ENCODE data around the gene MTMR12.

The MTMR12 gene

DNA sequence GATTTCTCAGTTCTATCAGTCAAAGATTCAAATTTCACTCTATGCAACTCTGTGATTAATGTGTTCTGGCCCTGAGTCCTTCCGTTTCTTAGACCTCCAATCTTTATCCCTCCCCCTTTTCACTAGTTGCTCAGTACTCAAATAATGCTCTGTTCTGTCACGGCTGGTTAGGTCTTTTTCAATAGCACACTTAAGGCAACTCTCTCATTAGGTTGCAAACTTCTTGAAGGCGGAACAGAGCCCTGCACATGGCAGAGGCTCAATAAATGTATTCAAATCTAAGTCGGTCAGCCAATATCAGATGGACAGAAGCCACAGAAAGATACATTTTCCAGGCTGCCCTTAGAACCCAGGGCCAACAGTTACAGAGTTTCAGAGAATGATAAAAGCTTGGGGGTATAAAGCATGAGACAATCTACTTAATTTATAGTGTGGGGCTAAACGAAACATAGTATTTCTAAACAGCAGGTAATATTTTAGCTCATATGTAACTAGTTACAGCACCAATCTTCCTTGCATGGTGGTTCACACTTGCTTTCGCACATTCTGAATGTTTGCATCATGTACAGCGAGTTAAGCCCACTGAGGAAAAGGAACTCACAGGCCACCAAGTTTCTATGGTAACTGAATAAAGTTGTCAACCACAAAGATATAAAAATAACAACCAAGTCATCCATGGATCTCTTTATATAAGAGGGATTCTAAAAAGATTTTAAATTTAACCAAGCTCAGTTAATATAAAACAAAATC, 71.5 kb downstream of the MTMR12 start:
- H3K27me3 ChIP-seq (ENCODE audit: control insufficient read depth in 1 of 2, insufficient read depth in 2 of 2, low read length in 2 of 2): no peaks in the 10 kb centered on the region
- no peak overlapping the region for H3K27ac ChIP-seq (ENCODE audit: low read depth, low read length)
- peaks cover 41 to 59% of the 10 kb centered on the region in 2 donors for H3K36me3 ChIP-seq (ENCODE audit: control insufficient read depth in 1 of 2, insufficient read depth in 2 of 2, low read length in 2 of 2)
- H3K9ac ChIP-seq (ENCODE audit: low read depth in 1 of 2, low read length in 2 of 2): no peak overlapping the region
- no peaks in the 10 kb centered on the region for H3K9me3 ChIP-seq (ENCODE audit: control insufficient read depth in 1 of 2, low read length in 2 of 2)
- no peak overlapping the region for H3K4me3 ChIP-seq (ENCODE audit: low read depth in 1 of 2, low read length in 2 of 2)
- no peaks in the 10 kb centered on the region for H3K4me1 ChIP-seq (ENCODE audit: control insufficient read depth in 1 of 2, insufficient read depth in 2 of 2, low read length in 2 of 2)

DNA sequence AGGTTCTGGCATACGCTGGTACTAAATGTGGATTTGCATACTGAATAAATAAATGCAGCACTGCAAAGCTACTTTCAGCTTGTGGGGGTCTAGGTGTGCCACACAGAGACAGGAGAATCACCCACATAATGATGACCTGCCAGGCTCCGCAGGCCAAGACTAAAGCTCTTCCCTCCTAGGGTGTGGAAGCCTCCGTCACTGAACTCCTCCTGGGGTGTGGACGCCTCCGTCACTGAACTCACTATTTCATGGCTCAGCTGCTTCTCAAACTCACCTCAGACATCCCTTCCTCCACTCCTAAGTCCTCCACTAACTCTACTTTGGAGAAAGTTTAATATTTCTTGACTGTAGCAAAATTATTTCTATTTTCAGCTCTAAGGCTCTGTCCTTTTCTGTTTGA, 73.4 kb downstream of the MTMR12 start:
- no peak overlapping the region for H3K9ac ChIP-seq (ENCODE audit: low read depth in 1 of 2, low read length in 2 of 2)
- H3K27ac ChIP-seq (ENCODE audit: low read depth, low read length): no peak overlapping the region
- peaks cover 45 to 66% of the 10 kb centered on the region in 2 donors for H3K36me3 ChIP-seq (ENCODE audit: control insufficient read depth in 1 of 2, insufficient read depth in 2 of 2, low read length in 2 of 2)
- no peaks in the 10 kb centered on the region for H3K27me3 ChIP-seq (ENCODE audit: control insufficient read depth in 1 of 2, insufficient read depth in 2 of 2, low read length in 2 of 2)
- H3K9me3 ChIP-seq (ENCODE audit: control insufficient read depth in 1 of 2, low read length in 2 of 2): no peaks in the 10 kb centered on the region
- H3K4me1 ChIP-seq (ENCODE audit: control insufficient read depth in 1 of 2, insufficient read depth in 2 of 2, low read length in 2 of 2): no peaks in the 10 kb centered on the region
- H3K4me3 ChIP-seq (ENCODE audit: low read depth in 1 of 2, low read length in 2 of 2): no peak overlapping the region

- H3K27ac ChIP-seq (ENCODE audit: low read depth, low read length): no peak overlapping the region
- H3K4me3 ChIP-seq (ENCODE audit: low read depth in 1 of 2, low read length in 2 of 2): no peak overlapping the region
- H3K4me1 ChIP-seq (ENCODE audit: control insufficient read depth in 1 of 2, insufficient read depth in 2 of 2, low read length in 2 of 2): peaks cover 6 to 7% of the 10 kb centered on the region in 2 donors
- H3K36me3 ChIP-seq (ENCODE audit: control insufficient read depth in 1 of 2, insufficient read depth in 2 of 2, low read length in 2 of 2): peaks cover 22 to 57% of the 10 kb centered on the region in 2 donors
- H3K9ac ChIP-seq (ENCODE audit: low read depth in 1 of 2, low read length in 2 of 2): no peak overlapping the region
- no peaks in the 10 kb centered on the region for H3K9me3 ChIP-seq (ENCODE audit: control insufficient read depth in 1 of 2, low read length in 2 of 2)
- H3K27me3 ChIP-seq (ENCODE audit: control insufficient read depth in 1 of 2, insufficient read depth in 2 of 2, low read length in 2 of 2): no peaks in the 10 kb centered on the region
These were observed 78.9 kb downstream of the MTMR12 start for GRCh38 chr5:32233696-32234447.

DNA sequence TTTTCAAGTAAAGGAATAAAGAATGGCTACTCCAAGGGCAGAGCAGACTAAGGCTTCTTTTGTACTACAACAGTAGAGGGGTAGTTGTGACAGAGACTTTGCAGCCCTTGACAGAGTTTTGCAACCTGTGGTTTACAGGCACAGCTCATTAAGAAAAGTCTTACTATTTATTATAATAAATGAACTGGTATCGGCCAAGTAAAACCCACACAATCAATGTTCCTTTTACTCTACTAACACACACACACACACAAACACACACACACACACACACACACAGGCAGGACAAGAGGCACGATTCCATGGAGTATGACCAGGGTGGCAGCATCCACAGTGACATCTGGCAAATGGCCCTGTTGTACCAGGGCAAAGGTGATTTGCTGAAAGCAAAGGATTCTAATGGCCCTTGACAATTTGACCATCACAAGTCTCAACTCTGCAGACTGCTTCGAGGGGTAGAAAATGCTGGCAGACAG, 79.5 kb downstream of the MTMR12 start:
- Histone ChIP-seq H3K4me3 (ENCODE audit: low read depth in 1 of 2, low read length in 2 of 2) (no peak overlapping the region), H3K9me3 (ENCODE audit: control insufficient read depth in 1 of 2, low read length in 2 of 2) (no peaks in the 10 kb centered on the region), H3K36me3 (ENCODE audit: control insufficient read depth in 1 of 2, insufficient read depth in 2 of 2, low read length in 2 of 2) (peaks cover 19 to 58% of the 10 kb centered on the region in 2 donors), H3K27me3 (ENCODE audit: control insufficient read depth in 1 of 2, insufficient read depth in 2 of 2, low read length in 2 of 2) (no peaks in the 10 kb centered on the region), H3K9ac (ENCODE audit: low read depth in 1 of 2, low read length in 2 of 2) (no peak overlapping the region), H3K27ac (ENCODE audit: low read depth, low read length) (no peak overlapping the region), H3K4me1 (ENCODE audit: control insufficient read depth in 1 of 2, insufficient read depth in 2 of 2, low read length in 2 of 2) (peaks cover 6 to 7% of the 10 kb centered on the region in 2 donors)

DNA sequence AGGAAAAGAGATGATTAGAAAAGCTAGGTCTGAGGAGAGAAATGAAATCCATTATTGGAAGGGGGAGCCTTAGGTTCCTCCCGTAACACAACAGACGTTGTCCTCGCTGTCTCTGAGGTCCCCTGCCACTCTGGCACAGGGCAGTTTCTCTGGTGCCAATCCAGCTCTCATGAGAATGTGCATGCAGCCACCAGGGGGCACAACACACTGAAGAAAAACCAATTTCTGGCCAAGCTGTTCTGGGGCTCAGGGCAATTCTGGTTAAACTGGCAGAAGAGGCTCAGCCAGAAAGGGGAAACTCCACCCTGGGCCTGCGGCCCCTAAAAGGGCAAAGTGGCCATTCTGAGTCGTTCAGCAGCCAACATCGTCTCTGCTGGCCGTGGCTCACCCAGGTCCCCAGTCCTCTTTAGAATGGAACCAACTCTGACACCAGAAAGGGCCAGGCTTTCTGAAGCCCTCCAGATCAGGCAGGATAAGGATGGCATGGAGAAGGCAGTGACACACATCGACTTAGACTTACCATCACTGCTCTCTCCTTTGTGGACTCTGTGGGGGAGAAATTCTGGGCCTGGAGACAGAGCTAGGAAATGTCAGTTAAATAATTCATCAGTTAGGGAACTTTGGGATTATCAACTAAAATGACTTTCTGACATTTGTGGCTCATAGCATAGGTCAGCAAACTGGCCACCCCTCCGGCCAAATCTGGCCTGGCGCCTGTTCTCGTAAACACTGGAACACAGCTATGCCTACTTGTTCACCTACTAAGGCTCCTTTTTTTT, 80.1 kb downstream of the MTMR12 start:
- H3K9ac ChIP-seq (ENCODE audit: low read depth in 1 of 2, low read length in 2 of 2): no peak overlapping the region
- no peak overlapping the region for H3K27ac ChIP-seq (ENCODE audit: low read depth, low read length)
- no peaks in the 10 kb centered on the region for H3K9me3 ChIP-seq (ENCODE audit: control insufficient read depth in 1 of 2, low read length in 2 of 2)
- H3K27me3 ChIP-seq (ENCODE audit: control insufficient read depth in 1 of 2, insufficient read depth in 2 of 2, low read length in 2 of 2): no peaks in the 10 kb centered on the region
- H3K4me1 ChIP-seq (ENCODE audit: control insufficient read depth in 1 of 2, insufficient read depth in 2 of 2, low read length in 2 of 2): peaks cover 6 to 7% of the 10 kb centered on the region in 2 donors
- no peak overlapping the region for H3K4me3 ChIP-seq (ENCODE audit: low read depth in 1 of 2, low read length in 2 of 2)
- H3K36me3 ChIP-seq (ENCODE audit: control insufficient read depth in 1 of 2, insufficient read depth in 2 of 2, low read length in 2 of 2): peaks cover 19 to 58% of the 10 kb centered on the region in 2 donors

DNA sequence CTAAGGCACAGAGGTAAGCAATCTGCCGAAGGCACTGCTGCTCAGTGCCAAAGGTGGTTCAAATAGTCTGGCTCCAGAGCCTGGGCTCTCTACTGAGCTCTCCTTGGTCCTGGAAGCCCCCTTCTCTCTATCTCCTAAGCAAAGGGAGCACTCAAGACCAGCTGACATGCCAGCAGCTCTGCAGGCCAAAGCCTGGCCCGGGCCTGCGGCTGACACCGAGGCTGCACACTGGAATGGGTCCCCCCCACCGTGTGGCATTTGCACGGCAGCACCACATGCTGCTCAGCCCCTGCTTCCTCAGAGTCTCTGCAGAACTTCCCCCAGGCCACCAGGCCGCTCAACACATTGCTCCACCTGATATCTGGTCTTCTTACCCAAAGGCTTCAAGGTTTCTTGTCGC, 80.8 kb downstream of the MTMR12 start:
- peaks cover 6 to 7% of the 10 kb centered on the region in 2 donors for H3K4me1 ChIP-seq (ENCODE audit: control insufficient read depth in 1 of 2, insufficient read depth in 2 of 2, low read length in 2 of 2)
- no peak overlapping the region for H3K4me3 ChIP-seq (ENCODE audit: low read depth in 1 of 2, low read length in 2 of 2)
- no peak overlapping the region for H3K27ac ChIP-seq (ENCODE audit: low read depth, low read length)
- peaks cover 17 to 54% of the 10 kb centered on the region in 2 donors for H3K36me3 ChIP-seq (ENCODE audit: control insufficient read depth in 1 of 2, insufficient read depth in 2 of 2, low read length in 2 of 2)
- H3K27me3 ChIP-seq (ENCODE audit: control insufficient read depth in 1 of 2, insufficient read depth in 2 of 2, low read length in 2 of 2): no peaks in the 10 kb centered on the region
- H3K9ac ChIP-seq (ENCODE audit: low read depth in 1 of 2, low read length in 2 of 2): no peak overlapping the region
- no peaks in the 10 kb centered on the region for H3K9me3 ChIP-seq (ENCODE audit: control insufficient read depth in 1 of 2, low read length in 2 of 2)

DNA sequence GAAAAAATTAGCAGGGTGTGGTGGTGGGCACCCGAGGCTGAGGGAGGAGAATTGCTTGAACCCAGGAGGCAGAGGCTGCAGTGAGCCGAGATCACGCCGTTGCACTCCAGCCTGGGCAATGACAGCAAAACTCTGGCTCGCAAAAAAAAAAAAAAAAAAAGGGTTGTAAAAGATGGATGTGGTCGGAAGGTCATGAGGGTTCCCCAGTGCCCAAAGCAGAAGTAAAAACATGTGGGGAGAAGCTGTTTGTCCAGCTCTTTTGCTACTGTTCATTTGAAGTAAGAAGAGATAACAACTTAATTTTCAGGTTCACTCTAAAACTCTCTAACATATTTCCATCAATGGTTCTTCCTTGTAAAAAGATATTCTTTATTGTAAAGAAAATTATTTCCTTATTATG, 81.5 kb downstream of the MTMR12 start:
- H3K4me1 ChIP-seq (ENCODE audit: control insufficient read depth in 1 of 2, insufficient read depth in 2 of 2, low read length in 2 of 2): peaks cover 6 to 7% of the 10 kb centered on the region in 2 donors
- no peaks in the 10 kb centered on the region for H3K27me3 ChIP-seq (ENCODE audit: control insufficient read depth in 1 of 2, insufficient read depth in 2 of 2, low read length in 2 of 2)
- no peak overlapping the region for H3K4me3 ChIP-seq (ENCODE audit: low read depth in 1 of 2, low read length in 2 of 2)
- H3K9me3 ChIP-seq (ENCODE audit: control insufficient read depth in 1 of 2, low read length in 2 of 2): no peaks in the 10 kb centered on the region
- H3K36me3 ChIP-seq (ENCODE audit: control insufficient read depth in 1 of 2, insufficient read depth in 2 of 2, low read length in 2 of 2): peaks cover 14 to 50% of the 10 kb centered on the region in 2 donors
- no peak overlapping the region for H3K9ac ChIP-seq (ENCODE audit: low read depth in 1 of 2, low read length in 2 of 2)
- no peak overlapping the region for H3K27ac ChIP-seq (ENCODE audit: low read depth, low read length)

DNA sequence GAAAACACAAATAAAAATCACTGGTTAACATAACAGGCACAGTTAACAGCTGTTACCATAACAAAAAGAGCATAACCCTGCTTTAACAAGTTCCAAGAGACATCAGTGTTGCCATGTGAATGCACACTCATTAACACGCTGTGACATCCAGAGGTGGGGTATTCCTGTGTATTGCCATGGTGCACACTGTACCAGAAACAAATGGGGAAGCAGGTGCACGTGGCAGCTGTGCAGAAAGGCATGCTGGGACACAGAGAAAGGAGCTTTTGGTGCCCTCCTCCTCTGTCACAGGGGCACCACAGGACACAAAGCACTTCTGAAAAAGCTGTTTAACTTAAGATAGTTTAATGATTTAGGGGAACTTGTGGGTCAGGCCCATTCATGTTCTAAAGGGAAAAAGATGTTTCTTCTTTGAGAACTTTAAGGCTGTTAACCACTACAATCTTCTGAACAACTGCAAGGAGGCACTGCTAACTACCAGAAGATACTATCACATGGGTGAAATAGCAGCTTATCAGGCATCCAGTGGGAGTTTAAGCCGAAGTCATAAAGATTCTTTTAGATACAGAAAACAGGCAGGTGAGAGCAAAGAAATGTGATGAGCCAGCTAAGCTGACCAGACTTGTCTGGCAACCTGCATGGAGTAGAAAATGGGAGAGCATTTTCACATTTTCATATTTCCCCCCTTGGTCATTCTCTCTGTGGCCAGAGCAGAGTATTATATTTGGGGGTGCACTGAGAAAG, 82.2 kb downstream of the MTMR12 start:
- no peak overlapping the region for H3K27ac ChIP-seq (ENCODE audit: low read depth, low read length)

GRCh38 chr5:32229586-32229985, 83.2 kb downstream of the MTMR12 start:
- Histone ChIP-seq H3K36me3 (ENCODE audit: control insufficient read depth in 1 of 2, insufficient read depth in 2 of 2, low read length in 2 of 2) (peaks cover 11 to 36% of the 10 kb centered on the region in 2 donors), H3K4me1 (ENCODE audit: control insufficient read depth in 1 of 2, insufficient read depth in 2 of 2, low read length in 2 of 2) (peaks cover 6 to 7% of the 10 kb centered on the region in 2 donors), H3K9ac (ENCODE audit: low read depth in 1 of 2, low read length in 2 of 2) (no peak overlapping the region), H3K27ac (ENCODE audit: low read depth, low read length) (no peak overlapping the region), H3K4me3 (ENCODE audit: low read depth in 1 of 2, low read length in 2 of 2) (no peak overlapping the region), H3K9me3 (ENCODE audit: control insufficient read depth in 1 of 2, low read length in 2 of 2) (no peaks in the 10 kb centered on the region), H3K27me3 (ENCODE audit: control insufficient read depth in 1 of 2, insufficient read depth in 2 of 2, low read length in 2 of 2) (no peaks in the 10 kb centered on the region)

More for the DNA sequence above, 82.2 kb downstream of the MTMR12 start:
- H3K9me3 ChIP-seq (ENCODE audit: control insufficient read depth in 1 of 2, low read length in 2 of 2): no peaks in the 10 kb centered on the region
- H3K9ac ChIP-seq (ENCODE audit: low read depth in 1 of 2, low read length in 2 of 2): no peak overlapping the region
- no peak overlapping the region for H3K4me3 ChIP-seq (ENCODE audit: low read depth in 1 of 2, low read length in 2 of 2)
- H3K4me1 ChIP-seq (ENCODE audit: control insufficient read depth in 1 of 2, insufficient read depth in 2 of 2, low read length in 2 of 2): peaks cover 6 to 7% of the 10 kb centered on the region in 2 donors
- H3K36me3 ChIP-seq (ENCODE audit: control insufficient read depth in 1 of 2, insufficient read depth in 2 of 2, low read length in 2 of 2): peaks cover 14 to 43% of the 10 kb centered on the region in 2 donors
- no peaks in the 10 kb centered on the region for H3K27me3 ChIP-seq (ENCODE audit: control insufficient read depth in 1 of 2, insufficient read depth in 2 of 2, low read length in 2 of 2)

Data from duodenal mucosa (tissue), 2 donors.